ENCODE data around the gene ONECUT3.

The ONECUT3 gene

GRCh38 chr19:1768248-1768647, 14.9 kb downstream of the ONECUT3 start:
- no peak overlapping the region for H3K4me3 ChIP-seq (ENCODE audit: low read depth, low read length)
- TF ChIP-seq, protein P1, sequence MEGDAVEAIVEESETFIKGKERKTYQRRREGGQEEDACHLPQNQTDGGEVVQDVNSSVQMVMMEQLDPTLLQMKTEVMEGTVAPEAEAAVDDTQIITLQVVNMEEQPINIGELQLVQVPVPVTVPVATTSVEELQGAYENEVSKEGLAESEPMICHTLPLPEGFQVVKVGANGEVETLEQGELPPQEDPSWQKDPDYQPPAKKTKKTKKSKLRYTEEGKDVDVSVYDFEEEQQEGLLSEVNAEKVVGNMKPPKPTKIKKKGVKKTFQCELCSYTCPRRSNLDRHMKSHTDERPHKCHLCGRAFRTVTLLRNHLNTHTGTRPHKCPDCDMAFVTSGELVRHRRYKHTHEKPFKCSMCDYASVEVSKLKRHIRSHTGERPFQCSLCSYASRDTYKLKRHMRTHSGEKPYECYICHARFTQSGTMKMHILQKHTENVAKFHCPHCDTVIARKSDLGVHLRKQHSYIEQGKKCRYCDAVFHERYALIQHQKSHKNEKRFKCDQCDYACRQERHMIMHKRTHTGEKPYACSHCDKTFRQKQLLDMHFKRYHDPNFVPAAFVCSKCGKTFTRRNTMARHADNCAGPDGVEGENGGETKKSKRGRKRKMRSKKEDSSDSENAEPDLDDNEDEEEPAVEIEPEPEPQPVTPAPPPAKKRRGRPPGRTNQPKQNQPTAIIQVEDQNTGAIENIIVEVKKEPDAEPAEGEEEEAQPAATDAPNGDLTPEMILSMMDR (IDR thresholded peaks at IDR 0.05; ENCODE audit: low read depth, low read length): peak; percentile 25

- H3K4me3 ChIP-seq (ENCODE audit: low read depth, low read length): no peak overlapping the region
- TF ChIP-seq, protein P1 (IDR thresholded peaks at IDR 0.05; ENCODE audit: low read depth, low read length): no peak
Measured at GRCh38 chr19:1768918-1769644, 15.8 kb downstream of the ONECUT3 start.

GRCh38 chr19:1769645-1769985, 16.3 kb downstream of the ONECUT3 start:
- TF ChIP-seq, protein P1 (IDR thresholded peaks at IDR 0.05; ENCODE audit: low read depth, low read length): no peak
- H3K4me3 ChIP-seq (ENCODE audit: low read depth, low read length): no peak overlapping the region

DNA sequence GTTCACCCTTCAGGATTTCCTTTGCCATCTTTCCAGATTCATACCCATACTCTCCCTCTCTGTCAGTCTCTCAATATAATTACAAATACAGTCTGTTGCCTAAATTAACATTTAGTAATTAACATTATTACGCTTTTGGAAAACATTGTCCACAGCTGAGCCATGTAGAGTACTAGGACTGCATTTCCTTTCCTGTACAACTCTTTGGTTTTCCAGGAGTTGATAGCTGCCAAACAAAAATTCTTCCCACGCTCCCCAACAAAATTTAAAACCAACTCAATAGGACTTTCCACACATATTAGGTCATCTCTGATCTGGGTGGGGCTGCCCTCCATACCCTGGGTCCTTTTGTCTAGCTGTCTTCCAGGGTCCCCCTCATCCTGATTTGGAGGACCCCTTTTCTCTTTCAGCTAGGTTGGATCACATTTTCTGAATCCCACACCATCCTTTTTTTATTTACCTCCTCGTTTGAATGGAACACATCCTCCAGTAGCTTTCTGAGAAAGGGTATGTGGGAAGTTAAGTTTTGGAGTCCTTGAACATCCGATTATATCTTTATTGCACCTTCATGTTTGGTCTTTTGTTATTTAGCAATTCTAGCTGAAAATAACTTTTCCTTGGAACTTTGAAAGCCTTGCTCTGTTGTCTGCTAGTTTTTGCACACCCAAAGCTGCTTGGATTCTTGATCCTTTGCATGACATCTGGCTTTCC, 17.7 kb downstream of the ONECUT3 start:
- TF ChIP-seq, protein P1 (IDR thresholded peaks at IDR 0.05; ENCODE audit: low read depth, low read length): no peak
- H3K4me3 ChIP-seq (ENCODE audit: low read depth, low read length): no peak overlapping the region

DNA sequence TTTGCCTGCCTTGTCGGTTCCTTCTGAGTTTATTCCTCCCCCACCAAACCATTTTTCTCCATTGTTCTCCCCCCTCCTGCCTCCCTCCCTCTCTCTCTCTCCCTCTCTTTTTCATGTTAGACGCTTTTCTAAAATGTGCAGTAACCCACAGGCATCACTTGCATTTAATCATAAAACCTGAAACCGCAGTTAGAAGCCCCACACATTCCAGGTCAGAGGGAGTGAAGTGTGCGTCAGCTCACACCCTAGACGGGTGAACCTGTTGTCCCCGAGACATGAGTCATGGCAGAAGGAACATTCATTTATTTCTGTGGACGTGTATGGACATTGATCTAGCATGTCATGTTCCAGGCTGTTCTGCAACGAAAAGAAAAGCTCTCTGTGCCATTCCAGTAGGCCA, 19.9 kb downstream of the ONECUT3 start:
- TF ChIP-seq, protein P1 (IDR thresholded peaks at IDR 0.05; ENCODE audit: low read depth, low read length): no peak
- no peak overlapping the region for H3K4me3 ChIP-seq (ENCODE audit: low read depth, low read length)

- H3K4me3 ChIP-seq (ENCODE audit: low read depth, low read length): no peak overlapping the region
- TF ChIP-seq, protein P1 (IDR thresholded peaks at IDR 0.05; ENCODE audit: low read depth, low read length): peak; percentile 20
Measured at GRCh38 chr19:1774989-1775772, 21.9 kb downstream of the ONECUT3 start.

All from WI38 (cell line).